Dermis microvascular lymphatic vessel endothelial cell (primary cell): ENCODE measurements around the gene SLC25A41. TPM values are rescaled to one million over a fixed set of nuclear protein-coding genes. Genes with fewer than 3 reads are reported as not detected.
"Not testable (repeated sequence)": the region's sequence is repeated elsewhere in the genome, so short reads cannot be mapped to it uniquely, and the experiment has no call there.

Experiments
- DNase-seq, 2 donors: peaks; one replicate each; pipeline versions ENCODE4 v3.0.0 to v3.0.0-alpha.2; 2010; ENCODE audit warnings: low read depth in 2 of 2
- total RNA-seq: library from RNA; depleted of rRNA; stranded (reverse); fragments of >200 nt; gene quantifications from 2 replicates; pipeline ENCODE4 v1.2.1, GENCODE V29; 2014

The SLC25A41 gene
- total RNA-seq, 1 donor from 2014 or later = 0.13 TPM

DNA sequence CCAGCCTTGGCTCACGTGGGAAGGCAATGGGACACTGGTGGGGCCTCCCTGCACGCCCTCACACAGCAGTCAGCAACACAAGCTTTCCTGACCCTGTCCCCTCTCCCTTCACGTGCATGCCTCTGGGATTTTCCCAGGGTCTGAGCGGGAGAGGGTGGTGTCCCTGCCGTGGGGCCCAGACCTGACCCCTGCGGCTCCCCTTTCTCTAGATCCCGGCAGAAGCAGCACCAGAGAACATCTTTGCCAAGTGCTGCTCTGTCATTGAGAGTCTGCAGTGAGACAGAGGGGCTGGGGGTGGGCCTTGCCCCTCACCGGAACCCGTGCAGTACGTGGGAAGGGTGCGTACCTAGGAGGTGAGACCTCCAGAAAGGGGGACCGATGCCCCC lies 21.5 kb downstream of the SLC25A41 start:
- no peak for DNase-seq

- DNase-seq = no peak
Observed at GRCh38 chr19:6409346-6409745, 24.2 kb downstream of the SLC25A41 start.

GRCh38 chr19:6406401-6406800 lies 27.2 kb downstream of the SLC25A41 start:
- DNase-seq = no peak

DNA sequence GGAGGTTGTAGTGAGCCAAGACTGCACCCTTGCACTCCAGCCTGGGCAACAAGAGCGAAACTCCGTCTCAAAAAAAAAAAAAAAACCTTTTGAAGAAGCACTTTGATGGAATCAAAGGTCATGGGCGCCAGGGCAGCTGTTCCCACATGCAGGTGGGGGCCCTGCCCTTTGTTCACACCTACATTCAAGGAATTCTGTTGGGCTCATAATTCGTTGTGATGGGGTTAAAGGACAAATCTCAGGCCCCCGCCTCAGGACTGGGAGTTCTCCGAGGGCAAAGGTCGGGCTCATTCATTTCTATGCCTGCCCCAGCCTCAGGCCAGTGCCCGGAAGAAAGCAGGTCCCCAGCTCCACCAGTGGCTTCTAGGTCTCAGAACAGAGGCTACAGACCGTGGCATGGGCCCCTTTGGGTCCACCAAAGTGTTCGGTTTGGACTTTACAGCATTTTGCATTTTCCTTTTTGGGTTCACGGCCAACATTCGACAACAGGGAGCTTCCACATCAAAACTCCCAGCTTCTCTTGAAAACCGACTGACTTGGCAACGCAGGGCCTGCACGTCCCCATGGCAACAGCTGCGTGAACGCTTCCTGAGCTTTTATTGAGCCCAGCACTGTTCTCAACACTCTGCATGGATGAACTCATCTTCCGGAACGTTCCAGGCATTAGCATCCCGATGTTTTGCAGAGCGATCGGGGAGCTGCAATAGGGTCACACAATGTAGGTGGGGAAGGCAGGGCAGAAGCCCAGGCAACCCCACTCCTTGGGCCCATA lies 30.5 kb downstream of the SLC25A41 start:
- DNase-seq = peak; percentile 81 to 85

DNA sequence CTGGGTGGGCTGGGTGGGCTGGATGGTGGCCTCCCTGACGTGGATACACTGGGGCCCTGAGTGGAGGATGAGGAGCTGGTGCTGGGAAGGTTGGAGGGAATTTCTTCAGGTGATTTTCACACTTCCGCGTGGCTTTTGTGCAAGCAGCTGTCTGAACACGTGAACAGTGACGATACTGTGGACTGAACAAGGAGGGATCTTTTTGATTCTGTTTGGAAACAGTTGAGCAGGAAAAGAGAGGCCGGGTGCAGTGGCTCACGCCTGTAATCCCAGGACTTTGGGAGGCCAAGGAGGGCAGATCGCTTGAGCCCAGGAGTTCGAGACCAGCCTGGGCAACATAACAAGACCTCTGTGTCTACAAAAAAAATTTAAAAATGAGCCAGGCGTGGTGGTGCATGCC lies 31.5 kb downstream of the SLC25A41 start:
- DNase-seq = no peak

DNA sequence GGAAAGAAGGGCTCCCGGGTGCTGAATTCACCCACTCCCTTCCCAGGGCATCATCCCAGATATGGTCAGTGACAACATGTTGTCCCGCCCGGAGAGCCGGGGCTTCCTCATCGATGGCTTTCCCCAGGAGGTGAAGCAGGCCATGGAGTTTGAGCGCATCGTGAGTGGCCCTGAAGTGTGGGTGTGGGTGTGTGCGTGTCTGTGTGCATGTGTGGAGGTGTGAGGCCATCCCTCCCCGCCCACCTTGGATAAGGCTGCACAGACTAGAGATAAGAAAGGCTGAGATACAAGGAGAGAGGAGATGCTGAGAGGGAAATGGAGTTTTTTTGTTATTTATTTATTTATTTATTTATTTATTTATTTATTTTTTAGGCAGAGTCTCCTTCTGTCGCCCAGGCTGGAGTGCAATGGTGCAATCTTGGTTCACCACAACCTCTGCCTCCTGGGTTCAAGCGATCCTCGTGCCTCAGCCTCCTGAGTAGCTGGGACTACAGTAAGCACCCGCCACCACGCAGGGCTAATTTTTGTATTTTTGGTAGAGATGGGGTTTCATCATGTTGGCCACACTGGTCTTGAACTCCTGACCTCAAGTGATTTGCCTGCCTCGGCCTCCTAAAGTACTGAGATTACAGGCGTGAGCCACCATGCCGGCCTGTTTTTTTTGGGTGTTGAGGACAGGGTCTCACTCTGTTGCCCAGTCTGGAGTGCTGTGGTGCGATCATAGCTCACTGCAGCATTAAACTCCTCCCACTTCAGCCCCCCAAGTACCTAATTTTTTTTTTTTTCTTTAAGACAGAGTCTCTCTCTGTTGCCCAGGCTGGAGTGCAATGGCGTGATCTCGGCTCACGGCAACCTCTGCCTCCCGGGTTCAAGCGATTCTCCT lies 33.3 kb downstream of the SLC25A41 start:
- DNase-seq = not testable (repeated sequence)

- no peak for DNase-seq
Observed at GRCh38 chr19:6396305-6396704, 37.3 kb downstream of the SLC25A41 start.

DNA sequence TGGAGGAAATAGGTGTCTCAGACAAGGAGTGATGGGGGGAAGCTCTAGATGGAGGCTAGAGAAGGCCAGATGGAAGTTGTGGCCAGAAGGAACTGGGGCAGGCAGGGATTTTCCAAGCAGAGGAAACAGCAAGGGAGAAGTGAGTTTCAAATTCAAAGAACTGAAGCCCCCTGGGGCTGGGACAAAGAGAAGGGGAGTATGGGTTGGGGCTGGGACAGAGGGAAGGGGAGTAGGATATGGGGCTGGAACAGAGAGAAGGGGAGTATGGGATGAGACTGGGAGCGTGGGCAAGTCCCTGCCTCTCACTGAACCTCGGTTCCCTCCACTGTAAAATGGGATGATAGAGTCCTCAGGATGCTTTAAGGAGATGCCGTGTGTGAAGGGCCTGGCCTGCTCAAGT lies 38.7 kb downstream of the SLC25A41 start:
- no peak for DNase-seq

- no peak for DNase-seq
Observed at GRCh38 chr19:6393983-6394412, 39.6 kb downstream of the SLC25A41 start.

- peak; percentile 76 to 91 for DNase-seq
Observed at GRCh38 chr19:6393074-6393982, 40.2 kb downstream of the SLC25A41 start, which contains the start of gene GTF2F1. TSS of gene GTF2F1 (minus strand) at chr19:6393164. CDS start at chr19:6392995, 169 bp downstream.

GRCh38 chr19:6392221-6393073 lies 41.1 kb downstream of the SLC25A41 start:
- DNase-seq = no peak

DNA sequence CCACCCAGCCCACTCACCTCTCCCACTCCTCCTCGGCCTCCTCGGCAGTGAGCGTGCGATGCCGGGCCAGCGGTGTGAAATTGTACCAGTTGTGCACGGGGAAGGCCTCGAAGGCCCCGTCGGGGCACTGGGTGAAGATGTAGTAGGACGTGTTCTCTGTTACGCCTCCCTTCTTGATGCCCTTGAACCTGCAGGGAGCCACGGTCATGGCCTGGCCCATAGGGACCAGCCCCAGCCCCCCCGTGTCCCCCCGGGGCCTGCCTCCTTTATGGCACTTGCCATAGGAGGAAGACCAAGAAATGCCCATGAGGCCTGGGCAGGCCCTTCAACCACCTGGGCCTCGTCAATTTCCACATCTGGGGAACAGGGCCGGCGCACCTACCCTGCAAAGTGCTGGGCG lies 46.2 kb downstream of the SLC25A41 start:
- no peak for DNase-seq

- DNase-seq = no peak
Observed at GRCh38 chr19:6384381-6384780, 49.2 kb downstream of the SLC25A41 start.

DNA sequence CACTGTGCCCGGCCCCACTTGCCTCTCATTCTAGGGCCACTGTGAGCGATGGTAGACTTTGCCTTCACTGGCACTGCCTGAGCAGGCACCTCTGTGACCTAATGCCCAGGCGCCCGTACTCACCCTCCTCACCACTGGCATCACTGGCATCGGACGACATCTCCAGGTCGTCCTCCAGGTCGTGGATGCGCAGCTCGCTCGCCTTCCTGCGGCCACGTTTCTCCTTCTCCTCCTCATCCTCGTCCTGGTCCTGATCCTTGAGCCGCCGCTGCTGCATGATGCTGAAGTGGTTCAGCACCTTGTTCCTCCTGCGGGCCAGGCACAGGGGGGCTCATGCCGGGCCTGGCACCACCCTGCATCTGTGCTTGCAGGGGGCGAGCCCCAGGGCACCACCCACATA lies 50.4 kb downstream of the SLC25A41 start:
- DNase-seq = no peak

GRCh38 chr19:6381030-6381750 lies 52.4 kb downstream of the SLC25A41 start:
- DNase-seq = no peak

DNA sequence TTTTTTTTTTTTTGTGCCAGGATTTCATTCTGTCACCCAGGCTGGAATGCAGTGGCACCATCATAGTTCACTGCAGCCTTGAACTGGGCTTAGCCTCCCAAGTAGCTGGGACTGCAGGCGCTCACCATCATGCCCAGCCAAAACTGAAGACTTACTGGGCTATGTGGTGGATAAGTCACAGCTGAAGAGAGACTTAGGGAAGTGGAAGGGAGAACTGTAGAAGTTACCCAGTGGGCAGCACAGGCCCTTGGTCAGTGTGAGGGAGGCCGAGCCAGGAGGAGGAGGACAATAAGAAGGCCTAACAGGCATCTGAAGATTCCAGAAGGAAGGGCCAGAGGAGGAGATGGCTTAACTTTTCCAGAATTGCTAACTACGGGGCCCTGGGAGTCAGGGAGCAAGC lies 53.8 kb downstream of the SLC25A41 start:
- no peak for DNase-seq

- DNase-seq = no peak
Observed at GRCh38 chr19:6378486-6378885, 55.1 kb downstream of the SLC25A41 start.

GRCh38 chr19:6378041-6378440 lies 55.5 kb downstream of the SLC25A41 start:
- no peak for DNase-seq

DNA sequence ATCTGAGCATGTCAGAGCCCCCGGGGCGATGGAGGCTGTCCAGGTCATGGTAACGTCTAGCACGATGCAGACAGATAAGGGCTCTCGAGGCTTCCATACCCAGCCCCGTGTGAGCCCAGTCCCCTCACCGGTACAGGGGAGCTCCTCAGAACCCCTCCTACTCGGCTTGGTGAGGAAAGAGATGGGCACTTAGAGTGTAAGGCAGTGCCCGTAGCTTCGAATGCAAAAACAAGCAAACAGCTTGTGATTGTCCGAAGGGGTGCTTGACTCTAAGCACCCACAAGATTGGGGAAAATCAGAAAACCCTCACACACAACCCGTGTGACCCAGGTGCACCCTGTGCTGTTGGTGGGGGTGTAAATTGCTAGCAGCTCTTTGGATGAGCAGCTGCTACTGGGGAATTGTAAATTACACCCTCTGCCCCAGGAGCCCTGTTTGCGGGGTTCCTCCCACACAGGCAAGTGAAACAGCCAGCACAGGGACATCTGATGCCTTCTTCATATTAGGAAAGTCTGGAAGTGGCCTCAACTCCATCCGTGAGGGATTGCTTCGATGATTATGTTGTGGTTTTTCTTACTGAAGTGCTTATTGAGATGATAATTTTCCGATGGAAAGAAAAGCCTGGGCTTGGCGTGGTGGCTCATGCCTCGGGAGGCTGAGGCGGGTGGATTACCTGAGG lies 56.9 kb downstream of the SLC25A41 start:
- no peak for DNase-seq
